Keratinocyte (primary cell): ENCODE data around the gene ALOXE3. TPM values are rescaled to one million over a fixed set of nuclear protein-coding genes. Genes with fewer than 3 reads are reported as not detected.

Experiments
- DNase-seq: peaks from one replicate; pipeline ENCODE4 v3.0.0-alpha.2; 2011; ENCODE audit warnings: low read depth, missing footprints, low spot score
- FAIRE-seq: peaks from 2 replicates; lab custom pipeline; 2011; peaks lifted over from hg19 to GRCh38; lab: Jason Lieb, UNC
- H2AFZ ChIP-seq: 2 replicates; pipeline ENCODE4 v1.6.0; 2012; ENCODE audit warnings: low read length, control low read depth, inconsistent platforms; ENCODE audit not compliant: control insufficient read depth
- H3K27ac ChIP-seq: 2 replicates; pipeline ENCODE4 v1.5.1; 2011; ENCODE audit warnings: low read length; ENCODE audit not compliant: control insufficient read depth, insufficient read depth
- H3K27me3 ChIP-seq: 3 replicates; pipeline ENCODE4 v1.6.0; 2011; ENCODE audit warnings: low read length; ENCODE audit not compliant: control insufficient read depth, insufficient read depth; ENCODE audit errors: extremely low read depth
- H3K36me3 ChIP-seq, 2 experiments: 2 replicates in 1 of 2; 3 replicates in 1 of 2; pipeline ENCODE4 v1.5.1; 2011; ENCODE audit warnings: low read length in 2 of 2, mild to moderate bottlenecking in 1 of 2; ENCODE audit not compliant: control insufficient read depth in 2 of 2, insufficient read depth in 2 of 2; ENCODE audit errors: extremely low read depth in 1 of 2
- H3K4me1 ChIP-seq: 3 replicates; pipeline ENCODE4 v1.5.1; 2011; ENCODE audit warnings: low read length; ENCODE audit not compliant: control insufficient read depth, insufficient read depth; ENCODE audit errors: extremely low read depth
- H3K4me2 ChIP-seq: 3 replicates; pipeline ENCODE4 v1.6.0; 2011; ENCODE audit warnings: low read depth, low read length; ENCODE audit not compliant: control insufficient read depth, insufficient read depth; ENCODE audit errors: extremely low read depth
- H3K4me3 ChIP-seq, 3 experiments: fragments of 200-600 bp in 1 of 3; sonication (generic) in 1 of 3; 2 replicates in 2 of 3; 3 replicates in 1 of 3; pipeline ENCODE4 v1.5.1; 2011 to 2016; ENCODE audit warnings: low read length in 3 of 3, mild to moderate bottlenecking in 3 of 3, control low read depth in 2 of 3, inconsistent platforms in 1 of 3, low read depth in 1 of 3, mixed read lengths in 1 of 3, mixed run types in 1 of 3, moderate library complexity in 1 of 3; ENCODE audit not compliant: control insufficient read depth in 2 of 3, insufficient read depth in 2 of 3; ENCODE audit errors: extremely low read depth in 1 of 3
- H3K79me2 ChIP-seq: 2 replicates; pipeline ENCODE4 v1.6.0; 2012; ENCODE audit warnings: low read length; ENCODE audit not compliant: control insufficient read depth, insufficient read depth
- H3K9ac ChIP-seq: 3 replicates; pipeline ENCODE4 v1.6.0; 2011; ENCODE audit warnings: low read length; ENCODE audit not compliant: control insufficient read depth, insufficient read depth; ENCODE audit errors: extremely low read depth
- H3K9me1 ChIP-seq: 3 replicates; pipeline ENCODE4 v1.6.0; 2011; ENCODE audit warnings: low read length; ENCODE audit not compliant: control insufficient read depth, insufficient read depth; ENCODE audit errors: extremely low read depth
- H3K9me3 ChIP-seq: 2 replicates; pipeline ENCODE4 v1.5.1; 2012; ENCODE audit warnings: low read depth, low read length; ENCODE audit not compliant: control insufficient read depth
- H4K20me1 ChIP-seq: 3 replicates; pipeline ENCODE4 v1.6.0; 2011; ENCODE audit warnings: low read length; ENCODE audit not compliant: control insufficient read depth, insufficient read depth; ENCODE audit errors: extremely low read depth
- EZH2 ChIP-seq: IDR thresholded peaks from one replicate; pipeline ENCODE4 v1.6.1; 2012; ENCODE audit warnings: inconsistent platforms, mild to moderate bottlenecking, low read length, moderate library complexity
- dilution Hi-C: fragments of 300-500 bp; cut with MboI; formaldehyde crosslinking; loops from one replicate; pipeline ENCODE4 v1.7.0; 2020; ENCODE audit warnings: low sequenced_read_pairs; ENCODE audit not compliant: extremely low pct_ligation_motif_present
- polyA plus RNA-seq, 5 experiments: library from polyadenylated mRNA; depleted of rRNA in 3 of 5; stranded (reverse) in 3 of 5; stranded (forward) in 1 of 5; unstranded in 1 of 5; fragments of >200 nt; gene quantifications; 1 replicate in 1 of 5; 2 replicates in 3 of 5; 3 replicates in 1 of 5; pipeline versions ENCODE4 v1.2.1 to v1.2.3, GENCODE V29; 2011 to 2012; ENCODE audit warnings: missing spikeins in 2 of 5, low read depth in 1 of 5, low replicate concordance in 1 of 5
- TF ChIP-seq, protein P1 (sequence below), 3 experiments: IDR thresholded peaks in 1 of 3; conservative IDR thresholded peaks in 1 of 3; optimal IDR thresholded peaks in 1 of 3; 2 replicates in 2 of 3; 3 replicates in 1 of 3; pipeline versions ENCODE3 to v1.5.1; 2011; ENCODE audit warnings: low read length in 3 of 3, mild to moderate bottlenecking in 3 of 3, moderate library complexity in 2 of 3, control low read depth in 1 of 3, inconsistent platforms in 1 of 3; ENCODE audit not compliant: insufficient read depth in 2 of 3; ENCODE audit errors: extremely low read depth in 1 of 3

Gene ALOXE3
- polyA plus RNA-seq, 1 donor (not counting 4 experiments of a cell fraction or from before 2014, with no cell fraction given), result 2.7 TPM

- H3K4me2 ChIP-seq, result peak overlapping the region; percentile 51
- dilution Hi-C loops, result no loop called here
- TF ChIP-seq EZH2, result no peak
- TF ChIP-seq, protein P1, sequence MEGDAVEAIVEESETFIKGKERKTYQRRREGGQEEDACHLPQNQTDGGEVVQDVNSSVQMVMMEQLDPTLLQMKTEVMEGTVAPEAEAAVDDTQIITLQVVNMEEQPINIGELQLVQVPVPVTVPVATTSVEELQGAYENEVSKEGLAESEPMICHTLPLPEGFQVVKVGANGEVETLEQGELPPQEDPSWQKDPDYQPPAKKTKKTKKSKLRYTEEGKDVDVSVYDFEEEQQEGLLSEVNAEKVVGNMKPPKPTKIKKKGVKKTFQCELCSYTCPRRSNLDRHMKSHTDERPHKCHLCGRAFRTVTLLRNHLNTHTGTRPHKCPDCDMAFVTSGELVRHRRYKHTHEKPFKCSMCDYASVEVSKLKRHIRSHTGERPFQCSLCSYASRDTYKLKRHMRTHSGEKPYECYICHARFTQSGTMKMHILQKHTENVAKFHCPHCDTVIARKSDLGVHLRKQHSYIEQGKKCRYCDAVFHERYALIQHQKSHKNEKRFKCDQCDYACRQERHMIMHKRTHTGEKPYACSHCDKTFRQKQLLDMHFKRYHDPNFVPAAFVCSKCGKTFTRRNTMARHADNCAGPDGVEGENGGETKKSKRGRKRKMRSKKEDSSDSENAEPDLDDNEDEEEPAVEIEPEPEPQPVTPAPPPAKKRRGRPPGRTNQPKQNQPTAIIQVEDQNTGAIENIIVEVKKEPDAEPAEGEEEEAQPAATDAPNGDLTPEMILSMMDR (optimal IDR thresholded peaks at IDR 0.05 in 1 of 3, IDR thresholded peaks at IDR 0.05 in 1 of 3, conservative IDR thresholded peaks at IDR 0.05 in 1 of 3; ENCODE audit: extremely low read depth in 1 of 3, insufficient read depth in 2 of 3, low read length in 3 of 3), result no peak
- H3K27me3 ChIP-seq, result no peaks in the 10 kb centered on the region
- peaks cover 28% of the 10 kb centered on the region for H3K4me1 ChIP-seq
- H3K4me3 ChIP-seq, result no peak overlapping the region
- H3K9me1 ChIP-seq, result peaks cover 3% of the 10 kb centered on the region
- H3K79me2 ChIP-seq, result no peaks in the 10 kb centered on the region
- H4K20me1 ChIP-seq, result no peaks in the 10 kb centered on the region
- DNase-seq (no peak), FAIRE-seq (peak; percentile 92)
- H3K9me3 ChIP-seq, result no peaks in the 10 kb centered on the region
- H3K9ac ChIP-seq, result no peak overlapping the region
- H3K27ac ChIP-seq, result peak overlapping the region; percentile 45
- H3K36me3 ChIP-seq, result no peaks in the 10 kb centered on the region
- peak overlapping the region; percentile 3 for H2AFZ ChIP-seq
Observed at GRCh38 chr17:8103549-8103948, 14.8 kb downstream of the ALOXE3 start.

GRCh38 chr17:8101721-8102120 lies 16.6 kb downstream of the ALOXE3 start:
- no peaks in the 10 kb centered on the region for H3K9me3 ChIP-seq
- FAIRE-seq (no peak), DNase-seq (no peak)
- no peak overlapping the region for H2AFZ ChIP-seq
- no peak overlapping the region for H3K4me2 ChIP-seq
- H3K4me1 ChIP-seq, result peaks cover 26% of the 10 kb centered on the region
- no peaks in the 10 kb centered on the region for H4K20me1 ChIP-seq
- no peak overlapping the region for H3K9ac ChIP-seq
- TF ChIP-seq, protein P1 (optimal IDR thresholded peaks at IDR 0.05 in 1 of 3, IDR thresholded peaks at IDR 0.05 in 1 of 3, conservative IDR thresholded peaks at IDR 0.05 in 1 of 3; ENCODE audit: extremely low read depth in 1 of 3, insufficient read depth in 2 of 3, low read length in 3 of 3), result no peak
- no peaks in the 10 kb centered on the region for H3K36me3 ChIP-seq
- H3K9me1 ChIP-seq, result peaks cover 3% of the 10 kb centered on the region
- no peak overlapping the region for H3K27ac ChIP-seq
- H3K4me3 ChIP-seq, result no peak overlapping the region
- no peaks in the 10 kb centered on the region for H3K27me3 ChIP-seq
- no peaks in the 10 kb centered on the region for H3K79me2 ChIP-seq
- dilution Hi-C loops, result no loop called here
